Measurements from ENCODE around the gene GIPC1.

The GIPC1 gene

GRCh38 chr19:14497228-14497921, 1.4 kb upstream of the GIPC1 start:
- TF ChIP-seq CTCF (IDR thresholded peaks at IDR 0.05; ENCODE audit: extremely low read depth, missing control alignments), result no peak
- DNase-seq (ENCODE audit: low spot score), result no peak

GRCh38 chr19:14496834-14497227, 904 bp upstream of the GIPC1 start:
- no peak for TF ChIP-seq CTCF (IDR thresholded peaks at IDR 0.05; ENCODE audit: extremely low read depth, missing control alignments)
- no peak for DNase-seq (ENCODE audit: low spot score)

- no peak for TF ChIP-seq CTCF (IDR thresholded peaks at IDR 0.05; ENCODE audit: extremely low read depth, missing control alignments)
- DNase-seq (ENCODE audit: low spot score), result peak; percentile 48
Measured at GRCh38 chr19:14495672-14496028, 277 bp downstream of the GIPC1 start.

GRCh38 chr19:14494910-14495671, 836 bp downstream of the GIPC1 start:
- no peak for DNase-seq (ENCODE audit: low spot score)
- TF ChIP-seq CTCF (IDR thresholded peaks at IDR 0.05; ENCODE audit: extremely low read depth, missing control alignments), result no peak

GRCh38 chr19:14494411-14494810, 1.5 kb downstream of the GIPC1 start:
- no peak for DNase-seq (ENCODE audit: low spot score)
- no peak for TF ChIP-seq CTCF (IDR thresholded peaks at IDR 0.05; ENCODE audit: extremely low read depth, missing control alignments)

- TF ChIP-seq CTCF (IDR thresholded peaks at IDR 0.05; ENCODE audit: extremely low read depth, missing control alignments), result no peak
- no peak for DNase-seq (ENCODE audit: low spot score)
Measured at GRCh38 chr19:14492756-14493337, 3.1 kb downstream of the GIPC1 start.

All from GM20000 (cell line).